Neural cell (in vitro differentiated cells): ENCODE measurements around the gene RPL28. TPM values are rescaled to one million over a fixed set of nuclear protein-coding genes. Genes with fewer than 3 reads are reported as not detected.

Experiments
- H2AFZ ChIP-seq: fragments of 200-600, 300-800 bp; sonication (generic), shearing (Covaris generic); 2 replicates; pipeline ENCODE4 v1.6.0; 2014; ENCODE audit warnings: low read depth, mild to moderate bottlenecking, antibody characterized with exemption, low read length, moderate library complexity
- H3F3A ChIP-seq: fragments of 200-600 bp; shearing (Covaris generic); 2 replicates; pipeline ENCODE4 v1.6.1; 2016; ENCODE audit warnings: mild to moderate bottlenecking, moderate library complexity, mixed read lengths, antibody characterized with exemption, low read length; ENCODE audit not compliant: insufficient read depth, poor library complexity, severe bottlenecking
- H3K27ac ChIP-seq: fragments of 200-600, 300-800 bp; sonication (generic), shearing (Covaris generic); 2 replicates; pipeline ENCODE4 v1.5.1; 2014; ENCODE audit warnings: mild to moderate bottlenecking, low read length, moderate library complexity
- H3K27me3 ChIP-seq: fragments of 300-800, 200-600 bp; sonication (generic), shearing (Covaris generic); 2 replicates; pipeline ENCODE4 v1.6.0; 2014; ENCODE audit warnings: mild to moderate bottlenecking, low read depth, low read length, moderate library complexity; ENCODE audit not compliant: insufficient read depth
- H3K36me3 ChIP-seq: fragments of 300-800, 200-600 bp; sonication (generic), shearing (Covaris generic); 2 replicates; pipeline ENCODE4 v1.5.1; 2014; ENCODE audit warnings: mild to moderate bottlenecking, antibody characterized with exemption, low read length, moderate library complexity; ENCODE audit not compliant: insufficient read depth
- H3K4me2 ChIP-seq: fragments of 300-800, 200-600 bp; sonication (generic), shearing (Covaris generic); 2 replicates; pipeline ENCODE4 v1.6.0; 2014; ENCODE audit warnings: mild to moderate bottlenecking, low read length
- H3K4me3 ChIP-seq: fragments of 300-800, 200-600 bp; sonication (generic), shearing (Covaris generic); 2 replicates; pipeline ENCODE4 v1.5.1; 2014; ENCODE audit warnings: mild to moderate bottlenecking, low read length, moderate library complexity
- H3K79me2 ChIP-seq: fragments of 200-600 bp; shearing (Covaris generic); replicated peaks from 2 replicates; pipeline ENCODE4 v1.6.0; 2014; ENCODE audit warnings: mild to moderate bottlenecking, low read length, moderate library complexity; ENCODE audit not compliant: insufficient read depth
- H3K9ac ChIP-seq: fragments of 300-800, 200-600 bp; sonication (generic), shearing (Covaris generic); 2 replicates; pipeline ENCODE4 v1.6.1; 2016; ENCODE audit warnings: mild to moderate bottlenecking, low read length, mixed read lengths
- H3K9me2 ChIP-seq: fragments of 200-600 bp; shearing (Covaris generic); 2 replicates; pipeline ENCODE4 v1.6.1; 2016; ENCODE audit warnings: mild to moderate bottlenecking, low read length, mixed read lengths; ENCODE audit not compliant: insufficient read depth
- H3K9me3 ChIP-seq: fragments of 200-600, 300-800 bp; sonication (generic), shearing (Covaris generic); 2 replicates; pipeline ENCODE4 v1.6.1; 2016; ENCODE audit warnings: mild to moderate bottlenecking, mixed run types, low read length, moderate library complexity, mixed read lengths
- H4K20me1 ChIP-seq: fragments of 200-600 bp; shearing (Covaris generic); 2 replicates; pipeline ENCODE4 v1.6.1; 2016; ENCODE audit warnings: mild to moderate bottlenecking, mixed run types; ENCODE audit not compliant: insufficient read depth
- CTCF ChIP-seq: fragments of 450-650 bp; IDR thresholded peaks from 2 replicates; pipeline ENCODE4 v1.5.1; 2014; ENCODE audit warnings: antibody characterized with exemption, mild to moderate bottlenecking, moderate library complexity; ENCODE audit not compliant: poor library complexity, severe bottlenecking
- EP300 ChIP-seq: fragments of 450-650 bp; conservative IDR thresholded peaks from 2 replicates; pipeline ENCODE4 v1.6.1; 2014; ENCODE audit warnings: antibody characterized with exemption, mild to moderate bottlenecking, moderate library complexity; ENCODE audit not compliant: poor library complexity, severe bottlenecking
- EZH2 ChIP-seq: fragments of 200-600, 300-800 bp; shearing (Covaris generic), sonication (generic); IDR thresholded peaks from 2 replicates; pipeline ENCODE4 v1.6.1; 2014; ENCODE audit warnings: antibody characterized with exemption, low read length, borderline replicate concordance, mild to moderate bottlenecking; ENCODE audit not compliant: insufficient read depth, poor library complexity, severe bottlenecking
- MXI1 ChIP-seq: fragments of 450-650 bp; conservative IDR thresholded peaks from 2 replicates; pipeline ENCODE4 v1.6.1; 2014; ENCODE audit warnings: antibody characterized with exemption, mild to moderate bottlenecking; ENCODE audit not compliant: poor library complexity, severe bottlenecking
- POLR2AphosphoS5 ChIP-seq: IDR thresholded peaks from 2 replicates; pipeline ENCODE4 v1.6.1; 2012
- RAD21 ChIP-seq: fragments of 450-650 bp; conservative IDR thresholded peaks from 2 replicates; pipeline ENCODE4 v1.6.1; 2014; ENCODE audit warnings: antibody characterized with exemption, mild to moderate bottlenecking, moderate library complexity
- REST ChIP-seq: IDR thresholded peaks from 2 replicates; pipeline ENCODE4 v1.6.1; 2012; ENCODE audit warnings: borderline replicate concordance
- SMC3 ChIP-seq: fragments of 450-650 bp; conservative IDR thresholded peaks from 2 replicates; pipeline ENCODE4 v1.6.1; 2014; ENCODE audit warnings: antibody characterized with exemption, mild to moderate bottlenecking, moderate library complexity; ENCODE audit not compliant: poor library complexity
- TAF1 ChIP-seq: IDR thresholded peaks from 2 replicates; pipeline ENCODE4 v1.6.1; 2012; ENCODE audit warnings: low read depth
- polyA plus RNA-seq: library from polyadenylated mRNA; depleted of rRNA; stranded (reverse); fragments of >200 nt; gene quantifications from 2 replicates; pipeline ENCODE4 v1.2.3, GENCODE V29; 2014

RPL28 gene
- polyA plus RNA-seq, 1 donor from 2014 or later: 195 TPM

GRCh38 chr19:55432241-55432959, 46.7 kb downstream of the RPL28 start:
- H3K27me3 ChIP-seq: no peaks in the 10 kb centered on the region

GRCh38 chr19:55433292-55433691, 47.6 kb downstream of the RPL28 start:
- Histone ChIP-seq H3K9ac (no peak overlapping the region), H3K79me2 (no peaks in the 10 kb centered on the region), H3K9me3 (no peaks in the 10 kb centered on the region), H3K4me2 (no peak overlapping the region), H3K9me2 (no peaks in the 10 kb centered on the region), H2AFZ (no peak overlapping the region), H3K27ac (no peak overlapping the region), H3F3A (no peaks in the 10 kb centered on the region), H3K4me3 (no peak overlapping the region), H3K27me3 (peaks cover 2% of the 10 kb centered on the region), H3K36me3 (peaks cover 25% of the 10 kb centered on the region), H4K20me1 (no peaks in the 10 kb centered on the region)
- TF ChIP-seq TAF1 (no peak), MXI1 (no peak), SMC3 (no peak), EP300 (no peak), REST (no peak)

More at GRCh38 chr19:55432241-55432959, 46.7 kb downstream of the RPL28 start:
- Histone ChIP-seq H3K36me3 (peaks cover 25% of the 10 kb centered on the region), H3K9me2 (no peaks in the 10 kb centered on the region), H3K9me3 (no peaks in the 10 kb centered on the region), H3K9ac (no peak overlapping the region), H3K4me3 (no peak overlapping the region), H4K20me1 (no peaks in the 10 kb centered on the region), H3K27ac (no peak overlapping the region), H3F3A (no peaks in the 10 kb centered on the region), H3K79me2 (no peaks in the 10 kb centered on the region), H2AFZ (no peak overlapping the region), H3K4me2 (no peak overlapping the region)
- TF ChIP-seq MXI1 (no peak), POLR2AphosphoS5 (no peak), REST (no peak), EZH2 (no peak), CTCF (no peak), SMC3 (no peak), EP300 (no peak), TAF1 (no peak), RAD21 (no peak)
